Nephron progenitor cell (in vitro differentiated cells): ENCODE measurements around the gene SPIRE2.

ENCODE experiments used
- DNase-seq: peaks from one replicate; pipeline ENCODE4 v3.0.0; 2021
- H3K27ac Mint-ChIP-seq: 2 replicates; pipeline ENCODE4 v1.8.0; 2021; ENCODE audit warnings: mild to moderate bottlenecking, moderate library complexity, mixed read lengths
- H3K27me3 Mint-ChIP-seq: 2 replicates; pipeline ENCODE4 v1.8.0; 2021; ENCODE audit warnings: mild to moderate bottlenecking, low read depth, mixed read lengths; ENCODE audit not compliant: poor library complexity
- H3K36me3 Mint-ChIP-seq: 2 replicates; pipeline ENCODE4 v1.8.0; 2021; ENCODE audit warnings: low read depth, mixed read lengths
- H3K4me1 Mint-ChIP-seq: 2 replicates; pipeline ENCODE4 v1.8.0; 2021; ENCODE audit warnings: mixed read lengths
- H3K4me3 Mint-ChIP-seq: 2 replicates; pipeline ENCODE4 v1.8.0; 2021; ENCODE audit warnings: mild to moderate bottlenecking, moderate library complexity, mixed read lengths
- H3K9me3 Mint-ChIP-seq: 2 replicates; pipeline ENCODE4 v1.8.0; 2021; ENCODE audit warnings: mild to moderate bottlenecking, moderate library complexity, mixed read lengths
- CTCF ChIP-seq: fragments of 200-600 bp; sonication (generic); IDR thresholded peaks from 2 replicates; pipeline ENCODE4 v1.5.0; 2021; ENCODE audit warnings: antibody characterized with exemption

Gene SPIRE2

GRCh38 chr16:89890200-89890599, 61.9 kb downstream of the SPIRE2 start:
- H3K4me3 Mint-ChIP-seq = no peak overlapping the region
- TF ChIP-seq CTCF = no peak
- peaks cover 43% of the 10 kb centered on the region for H3K36me3 Mint-ChIP-seq
- no peaks in the 10 kb centered on the region for H3K4me1 Mint-ChIP-seq
- no peaks in the 10 kb centered on the region for H3K27me3 Mint-ChIP-seq
- H3K9me3 Mint-ChIP-seq = no peaks in the 10 kb centered on the region
- no peak for DNase-seq
- H3K27ac Mint-ChIP-seq = no peak overlapping the region

GRCh38 chr16:89890886-89891657, 62.8 kb downstream of the SPIRE2 start:
- H3K4me1 Mint-ChIP-seq = no peaks in the 10 kb centered on the region
- no peaks in the 10 kb centered on the region for H3K9me3 Mint-ChIP-seq
- H3K27ac Mint-ChIP-seq = no peak overlapping the region
- TF ChIP-seq CTCF = no peak
- H3K4me3 Mint-ChIP-seq = no peak overlapping the region
- H3K27me3 Mint-ChIP-seq = no peaks in the 10 kb centered on the region
- no peak for DNase-seq
- H3K36me3 Mint-ChIP-seq = peaks cover 42% of the 10 kb centered on the region

GRCh38 chr16:89892055-89892630, 63.9 kb downstream of the SPIRE2 start:
- DNase-seq = no peak
- no peaks in the 10 kb centered on the region for H3K9me3 Mint-ChIP-seq

GRCh38 chr16:89892635-89893034, 64.4 kb downstream of the SPIRE2 start:
- Mint-ChIP-seq H3K9me3 (no peaks in the 10 kb centered on the region), H3K27ac (no peak overlapping the region), H3K27me3 (no peaks in the 10 kb centered on the region), H3K36me3 (peaks cover 42% of the 10 kb centered on the region), H3K4me1 (no peaks in the 10 kb centered on the region), H3K4me3 (no peak overlapping the region)
- DNase-seq = no peak
- TF ChIP-seq CTCF = no peak

More at GRCh38 chr16:89892055-89892630, 63.9 kb downstream of the SPIRE2 start:
- Mint-ChIP-seq H3K36me3 (peaks cover 42% of the 10 kb centered on the region), H3K4me1 (no peaks in the 10 kb centered on the region), H3K4me3 (no peak overlapping the region), H3K27me3 (no peaks in the 10 kb centered on the region), H3K27ac (no peak overlapping the region)
- TF ChIP-seq CTCF = no peak

GRCh38 chr16:89893642-89894548, 65.6 kb downstream of the SPIRE2 start:
- Mint-ChIP-seq H3K27ac (peak overlapping the region; percentile 42), H3K27me3 (no peaks in the 10 kb centered on the region), H3K4me1 (no peaks in the 10 kb centered on the region), H3K4me3 (no peak overlapping the region), H3K36me3 (peaks cover 45% of the 10 kb centered on the region), H3K9me3 (no peaks in the 10 kb centered on the region)
- TF ChIP-seq CTCF = no peak
- DNase-seq = no peak
